Tibial artery (tissue), 4 donors: ENCODE data around the gene RRP8.

ENCODE experiments used
- DNase-seq, 2 donors: peaks; one replicate each; pipeline ENCODE4 v3.0.0-alpha.2; 2019
- H3K27ac ChIP-seq, 2 donors: fragments of 200-600 bp; sonication (generic) in 1 of 2; 1 replicate in 1 of 2; 2 replicates in 1 of 2; pipeline ENCODE4 v1.5.1; 2018 to 2019; ENCODE audit warnings: mild to moderate bottlenecking in 1 of 2
- H3K27me3 ChIP-seq, 2 donors: fragments of 200-600 bp; sonication (generic) in 1 of 2; one replicate each; pipeline versions ENCODE4 v1.5.1 to v1.6.0; 2016 to 2019
- H3K36me3 ChIP-seq, 3 donors: fragments of 200-600 bp; sonication (generic) in 2 of 3; one replicate each; pipeline ENCODE4 v1.5.1; 2016 to 2019; ENCODE audit warnings: mild to moderate bottlenecking in 2 of 3
- H3K4me1 ChIP-seq, 4 donors: fragments of 200-600 bp; sonication (generic) in 2 of 4; 1 replicate in 3 of 4; 2 replicates in 1 of 4; pipeline ENCODE4 v1.5.1; 2016 to 2019
- H3K4me3 ChIP-seq, 2 donors: fragments of 200-600 bp; sonication (generic) in 1 of 2; 1 replicate in 1 of 2; 2 replicates in 1 of 2; pipeline ENCODE4 v1.5.1; 2018 to 2019; ENCODE audit warnings: mild to moderate bottlenecking in 2 of 2
- H3K9me3 ChIP-seq, 3 donors: fragments of 200-600 bp; sonication (generic) in 1 of 3; one replicate each; pipeline ENCODE4 v1.5.1; 2016 to 2019
- CTCF ChIP-seq, 2 experiments: fragments of 200-600 bp in 1 of 2; fragments of 450-650 bp in 1 of 2; IDR thresholded peaks; one replicate each; pipeline ENCODE4 v1.5.1; 2017 to 2019; ENCODE audit warnings: antibody characterized with exemption in 2 of 2, mild to moderate bottlenecking in 1 of 2, moderate library complexity in 1 of 2
- intact Hi-C: fragments of 100-400 bp; cut with DNase I; formaldehyde crosslinking; loops from one replicate; pipeline ENCODE4 v1.15.0; 2023; ENCODE audit warnings: low total_unique reads

The RRP8 gene

DNA sequence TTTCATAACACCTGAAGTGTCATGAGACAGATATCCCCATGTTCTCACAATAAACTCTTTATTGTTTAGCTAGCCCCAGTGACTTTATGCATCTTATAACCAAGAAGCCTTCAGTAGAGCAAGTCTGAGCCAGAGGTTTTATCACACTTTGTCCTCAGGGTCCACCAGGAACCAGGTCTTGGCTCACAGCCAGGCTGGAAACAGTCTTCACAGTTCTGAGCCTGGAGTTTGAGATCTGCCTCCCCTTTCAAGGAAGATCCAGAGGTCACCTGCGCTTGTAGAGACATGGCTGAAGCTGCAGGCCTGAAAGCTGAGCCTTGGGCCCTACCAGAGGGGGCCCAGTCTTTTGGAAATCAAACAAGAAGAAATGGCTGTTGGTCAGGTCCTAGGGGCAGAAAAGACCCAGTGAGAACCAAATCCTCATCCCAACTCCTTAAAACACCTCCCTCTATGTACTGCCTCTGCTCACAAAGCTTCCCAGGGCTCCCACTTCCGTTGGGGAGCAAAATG, 3.5 kb downstream of the RRP8 start:
- Histone ChIP-seq H3K27me3 (no peaks in the 10 kb centered on the region), H3K9me3 (no peaks in the 10 kb centered on the region), H3K4me3 (no peak overlapping the region), H3K27ac (peak overlapping the region; percentile 56 to 78), H3K36me3 (peaks cover 25 to 53% (median 30%) of the 10 kb centered on the region in 3 donors), H3K4me1 (peaks cover 0 to 74% (median 50%) of the 10 kb centered on the region in 4 donors)
- intact Hi-C loops = no loop called here
- DNase-seq = no peak
- no peak for TF ChIP-seq CTCF (IDR thresholded peaks at IDR 0.05)

DNA sequence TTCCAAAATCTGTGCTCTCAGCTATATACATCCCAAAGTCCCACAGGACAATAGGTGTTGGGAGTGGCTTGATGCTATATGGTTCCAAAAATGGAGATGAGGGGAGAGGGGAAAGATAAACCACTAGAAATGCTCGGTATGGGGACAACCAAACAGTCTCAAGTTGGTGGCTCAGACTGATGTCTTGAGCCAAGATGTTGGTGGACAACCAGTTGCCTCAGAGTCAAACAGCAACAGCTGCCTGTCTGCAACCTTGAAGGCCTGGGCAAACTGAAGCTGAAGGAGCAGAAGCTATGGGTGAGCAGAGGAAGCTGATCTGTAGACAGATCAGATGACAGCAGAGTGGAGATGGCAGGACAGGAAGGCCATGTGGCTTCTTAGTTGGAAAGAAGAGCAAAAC, 4.0 kb downstream of the RRP8 start:
- H3K36me3 ChIP-seq = peaks cover 25 to 57% (median 33%) of the 10 kb centered on the region in 3 donors
- H3K4me1 ChIP-seq = peaks cover 0 to 76% (median 51%) of the 10 kb centered on the region in 4 donors
- DNase-seq = no peak
- intact Hi-C loops = no loop called here
- no peaks in the 10 kb centered on the region for H3K27me3 ChIP-seq
- H3K27ac ChIP-seq = peak overlapping the region; percentile 56 to 78
- TF ChIP-seq CTCF (IDR thresholded peaks at IDR 0.05) = no peak
- H3K9me3 ChIP-seq = no peaks in the 10 kb centered on the region
- H3K4me3 ChIP-seq = no peak overlapping the region

GRCh38 chr11:6598555-6598954, 4.9 kb downstream of the RRP8 start:
- intact Hi-C loops = no loop called here
- TF ChIP-seq CTCF (IDR thresholded peaks at IDR 0.05) = no peak
- no peaks in the 10 kb centered on the region for H3K27me3 ChIP-seq
- no peak for DNase-seq
- H3K9me3 ChIP-seq = no peaks in the 10 kb centered on the region
- peaks cover 25 to 64% (median 38%) of the 10 kb centered on the region in 3 donors for H3K36me3 ChIP-seq
- no peak overlapping the region for H3K4me3 ChIP-seq
- peaks cover 0 to 81% (median 54%) of the 10 kb centered on the region in 4 donors for H3K4me1 ChIP-seq
- peak overlapping the region; percentile 56 to 78 for H3K27ac ChIP-seq

GRCh38 chr11:6596239-6596877, 7.1 kb downstream of the RRP8 start:
- no peaks in the 10 kb centered on the region for H3K9me3 ChIP-seq
- intact Hi-C loops = no loop called here
- H3K27me3 ChIP-seq = no peaks in the 10 kb centered on the region
- peak overlapping the region; percentile 56 to 78 for H3K27ac ChIP-seq
- DNase-seq = no peak
- TF ChIP-seq CTCF (IDR thresholded peaks at IDR 0.05) = no peak
- H3K36me3 ChIP-seq = peaks cover 22 to 61% (median 38%) of the 10 kb centered on the region in 3 donors
- no peak overlapping the region for H3K4me3 ChIP-seq
- peaks cover 0 to 66% (median 40%) of the 10 kb centered on the region in 4 donors for H3K4me1 ChIP-seq

DNA sequence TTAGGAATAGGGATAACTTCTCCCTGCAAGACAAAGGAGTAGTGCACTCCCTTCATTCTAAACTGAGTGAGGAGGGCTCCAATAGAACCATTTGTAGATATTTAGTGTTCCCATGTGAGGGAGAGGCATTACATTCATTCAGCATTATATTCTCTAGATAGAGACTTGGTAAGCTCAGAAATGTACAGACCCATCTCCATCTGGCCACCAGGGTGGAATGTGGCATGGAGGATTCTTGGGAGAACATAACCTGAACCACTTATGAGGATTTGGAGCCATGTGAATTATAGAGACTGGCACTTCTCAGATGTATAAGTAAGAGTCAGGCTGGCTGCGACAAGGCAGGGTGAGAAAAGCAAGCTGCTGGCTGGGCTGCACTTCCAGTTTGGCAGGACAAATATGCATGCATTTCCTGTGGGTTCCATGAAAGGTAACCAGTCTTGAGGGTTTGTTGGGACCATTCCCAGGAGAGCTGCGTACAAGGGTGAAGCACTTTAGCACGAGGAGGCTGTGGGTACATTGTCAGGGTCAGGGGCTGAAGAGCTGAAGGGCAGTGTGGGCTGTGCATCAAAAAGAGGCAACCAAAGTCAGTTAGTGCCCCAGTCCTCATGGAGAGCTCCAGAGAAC, 9.2 kb downstream of the RRP8 start:
- Histone ChIP-seq H3K27me3 (no peaks in the 10 kb centered on the region), H3K4me1 (peaks cover 0 to 47% (median 29%) of the 10 kb centered on the region in 4 donors), H3K27ac (peak overlapping the region in 1 of 2 donors; percentile 78), H3K9me3 (no peaks in the 10 kb centered on the region), H3K36me3 (peaks cover 2 to 40% (median 19%) of the 10 kb centered on the region in 3 donors), H3K4me3 (no peak overlapping the region)
- no peak for DNase-seq
- intact Hi-C loops = no loop called here
- no peak for TF ChIP-seq CTCF (IDR thresholded peaks at IDR 0.05)
